Measurements from ENCODE around the gene TTC33. TPM values are rescaled to one million over a fixed set of nuclear protein-coding genes. Genes with fewer than 3 reads are reported as not detected.
A peak's percentile ranks its signal among the peaks of the same experiment; 100 is the strongest.

TTC33 gene
- total RNA-seq, 3 donors from 2014 or later (not counting 1 experiment from before 2014, with no cell fraction given): 7.3 to 11.4 (median 10.0) TPM

DNA sequence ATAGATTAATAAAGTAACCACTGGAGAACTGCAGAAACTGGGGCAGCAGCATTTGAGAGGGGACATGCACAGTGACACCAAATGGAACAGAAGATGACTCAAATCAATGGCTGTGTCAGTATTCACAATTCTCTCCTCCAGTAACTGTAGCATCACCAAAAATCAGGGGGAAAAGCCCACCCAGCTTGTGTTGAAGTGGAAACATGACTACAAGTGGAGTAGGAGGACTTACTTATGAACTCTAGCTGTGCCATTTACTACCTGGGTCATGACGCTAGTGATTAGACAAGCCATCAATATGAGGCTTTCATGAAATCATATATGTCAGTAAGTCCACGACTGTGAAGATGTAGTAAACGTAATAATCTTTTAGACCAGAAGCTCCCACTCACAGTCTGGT, 275.8 kb downstream of the TTC33 start:
- intact Hi-C loops (cut with micrococcal nuclease): loop anchor here (5.0 kb wide), 1 partner anchor 38 kb away; no protein-coding TSS in a partner anchor
- Mint-ChIP-seq H3K4me1 (peaks cover 24 to 30% of the 10 kb centered on the region in 2 donors), H3K27me3 (ENCODE audit: low read depth in 2 of 2) (no peaks in the 10 kb centered on the region), H3K27ac (peak overlapping the region in 1 of 2 donors; percentile 56), H3K4me3 (no peak overlapping the region), H3K9me3 (no peaks in the 10 kb centered on the region), H3K36me3 (no peaks in the 10 kb centered on the region)
- 100% methylated on average over 1 of the region's 3 CpGs for WGBS (ENCODE audit: insufficient coverage)
- H3K9me3 ChIP-seq (ENCODE audit: control insufficient read depth, insufficient read depth, low read length): no peaks in the 10 kb centered on the region
- no peaks in the 10 kb centered on the region for H3K27me3 ChIP-seq (ENCODE audit: control insufficient read depth, insufficient read depth, low read length)
- no peak overlapping the region for H3K4me3 ChIP-seq (ENCODE audit: low read length)
- TF ChIP-seq, protein P1, sequence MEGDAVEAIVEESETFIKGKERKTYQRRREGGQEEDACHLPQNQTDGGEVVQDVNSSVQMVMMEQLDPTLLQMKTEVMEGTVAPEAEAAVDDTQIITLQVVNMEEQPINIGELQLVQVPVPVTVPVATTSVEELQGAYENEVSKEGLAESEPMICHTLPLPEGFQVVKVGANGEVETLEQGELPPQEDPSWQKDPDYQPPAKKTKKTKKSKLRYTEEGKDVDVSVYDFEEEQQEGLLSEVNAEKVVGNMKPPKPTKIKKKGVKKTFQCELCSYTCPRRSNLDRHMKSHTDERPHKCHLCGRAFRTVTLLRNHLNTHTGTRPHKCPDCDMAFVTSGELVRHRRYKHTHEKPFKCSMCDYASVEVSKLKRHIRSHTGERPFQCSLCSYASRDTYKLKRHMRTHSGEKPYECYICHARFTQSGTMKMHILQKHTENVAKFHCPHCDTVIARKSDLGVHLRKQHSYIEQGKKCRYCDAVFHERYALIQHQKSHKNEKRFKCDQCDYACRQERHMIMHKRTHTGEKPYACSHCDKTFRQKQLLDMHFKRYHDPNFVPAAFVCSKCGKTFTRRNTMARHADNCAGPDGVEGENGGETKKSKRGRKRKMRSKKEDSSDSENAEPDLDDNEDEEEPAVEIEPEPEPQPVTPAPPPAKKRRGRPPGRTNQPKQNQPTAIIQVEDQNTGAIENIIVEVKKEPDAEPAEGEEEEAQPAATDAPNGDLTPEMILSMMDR (IDR thresholded peaks at IDR 0.05): no peak
- DNase-seq: no peak
- H3K4me1 ChIP-seq (ENCODE audit: control insufficient read depth, insufficient read depth, low read length): peaks cover 3% of the 10 kb centered on the region
- no peak for ATAC-seq
- H3K27ac ChIP-seq (ENCODE audit: low read length): no peak overlapping the region
- H3K36me3 ChIP-seq (ENCODE audit: control insufficient read depth, insufficient read depth, low read length): no peaks in the 10 kb centered on the region

GRCh38 chr5:40478766-40479165, 277.0 kb downstream of the TTC33 start:
- no peak overlapping the region for H3K4me3 Mint-ChIP-seq
- DNase-seq (no peak), ATAC-seq (peak in 1 of 3 donors; percentile 32)
- peaks cover 22% of the 10 kb centered on the region in 2 donors for H3K4me1 Mint-ChIP-seq
- H3K36me3 ChIP-seq (ENCODE audit: control insufficient read depth, insufficient read depth, low read length): no peaks in the 10 kb centered on the region
- H3K36me3 Mint-ChIP-seq: no peaks in the 10 kb centered on the region
- H3K9me3 Mint-ChIP-seq: no peaks in the 10 kb centered on the region
- WGBS (ENCODE audit: insufficient coverage): 88% methylated on average over 1 of the region's 2 CpGs
- H3K4me3 ChIP-seq (ENCODE audit: low read length): no peak overlapping the region
- TF ChIP-seq, protein P1 (IDR thresholded peaks at IDR 0.05): no peak
- H3K9me3 ChIP-seq (ENCODE audit: control insufficient read depth, insufficient read depth, low read length): no peaks in the 10 kb centered on the region
- no peaks in the 10 kb centered on the region for H3K27me3 Mint-ChIP-seq (ENCODE audit: low read depth in 2 of 2)
- intact Hi-C loops (cut with micrococcal nuclease): no loop called here
- peaks cover 3% of the 10 kb centered on the region for H3K4me1 ChIP-seq (ENCODE audit: control insufficient read depth, insufficient read depth, low read length)
- H3K27ac Mint-ChIP-seq: no peak overlapping the region
- no peaks in the 10 kb centered on the region for H3K27me3 ChIP-seq (ENCODE audit: control insufficient read depth, insufficient read depth, low read length)
- H3K27ac ChIP-seq (ENCODE audit: low read length): no peak overlapping the region

DNA sequence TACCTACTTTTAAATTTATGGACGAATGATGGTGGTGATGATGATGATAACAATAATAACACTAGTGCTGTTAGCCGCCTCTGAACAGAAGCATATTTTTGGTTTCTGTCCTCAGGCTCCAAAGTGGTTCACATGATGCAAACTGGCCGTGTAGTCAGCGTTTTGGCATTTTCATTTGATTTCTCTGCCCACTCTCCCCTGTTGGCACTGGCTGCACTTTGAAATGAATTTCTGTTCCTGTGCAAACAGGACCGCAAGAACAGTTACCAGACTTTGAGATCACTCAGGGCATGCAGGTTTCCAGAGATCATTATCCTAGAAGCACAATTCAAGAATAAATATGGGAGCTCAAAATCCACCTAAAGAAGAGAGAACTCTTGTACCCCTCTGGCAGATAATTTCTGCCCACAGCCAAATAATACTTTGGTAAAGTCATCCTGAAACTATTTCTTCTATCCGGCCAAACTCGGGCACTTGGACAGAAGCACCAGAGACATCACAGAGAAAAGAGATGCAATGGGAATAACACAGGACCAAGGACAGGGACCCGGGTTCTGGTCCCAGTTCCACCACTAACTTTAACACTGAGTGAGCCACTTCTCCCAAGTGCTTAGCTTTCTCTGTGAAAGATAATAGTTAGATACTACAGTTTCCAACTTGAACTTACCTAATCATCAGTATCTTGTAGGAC, 277.8 kb downstream of the TTC33 start:
- intact Hi-C loops (cut with micrococcal nuclease): no loop called here
- no peak overlapping the region for H3K27ac Mint-ChIP-seq
- no peaks in the 10 kb centered on the region for H3K27me3 Mint-ChIP-seq (ENCODE audit: low read depth in 2 of 2)
- TF ChIP-seq, protein P1 (IDR thresholded peaks at IDR 0.05): no peak
- H3K27ac ChIP-seq (ENCODE audit: low read length): no peak overlapping the region
- no peak for ATAC-seq
- no peak overlapping the region for H3K4me3 Mint-ChIP-seq
- H3K4me3 ChIP-seq (ENCODE audit: low read length): no peak overlapping the region
- no peaks in the 10 kb centered on the region for H3K36me3 Mint-ChIP-seq
- H3K9me3 ChIP-seq (ENCODE audit: control insufficient read depth, insufficient read depth, low read length): no peaks in the 10 kb centered on the region
- H3K4me1 ChIP-seq (ENCODE audit: control insufficient read depth, insufficient read depth, low read length): peaks cover 3% of the 10 kb centered on the region
- no peak for DNase-seq
- 91% methylated on average over 7 of the region's 8 CpGs for WGBS (ENCODE audit: insufficient coverage)
- H3K27me3 ChIP-seq (ENCODE audit: control insufficient read depth, insufficient read depth, low read length): no peaks in the 10 kb centered on the region
- H3K9me3 Mint-ChIP-seq: no peaks in the 10 kb centered on the region
- peaks cover 17 to 18% of the 10 kb centered on the region in 2 donors for H3K4me1 Mint-ChIP-seq
- H3K36me3 ChIP-seq (ENCODE audit: control insufficient read depth, insufficient read depth, low read length): no peaks in the 10 kb centered on the region

DNA sequence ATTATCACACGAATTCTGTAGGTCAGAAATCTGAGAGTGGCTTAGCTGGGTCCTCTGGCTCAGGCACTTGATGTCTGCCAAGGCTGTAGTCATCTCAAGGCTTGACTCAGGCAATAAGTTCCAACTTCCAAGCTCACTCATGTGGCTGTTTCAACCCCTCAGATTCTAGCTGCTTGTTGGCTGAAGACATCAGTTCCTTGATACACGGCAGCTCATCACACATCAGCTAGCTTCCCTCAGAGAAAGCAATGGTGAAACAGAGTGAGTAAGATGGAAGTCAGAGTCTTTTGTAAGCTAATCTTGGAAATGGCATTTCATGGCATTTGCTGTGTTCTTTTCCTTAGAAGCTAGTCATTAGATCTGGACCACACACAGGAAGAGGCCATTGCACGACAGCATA, 280.2 kb downstream of the TTC33 start:
- TF ChIP-seq, protein P1 (IDR thresholded peaks at IDR 0.05): no peak
- Histone ChIP-seq H3K4me3 (ENCODE audit: low read length) (no peak overlapping the region), H3K4me1 (ENCODE audit: control insufficient read depth, insufficient read depth, low read length) (peaks cover 3% of the 10 kb centered on the region), H3K27me3 (ENCODE audit: control insufficient read depth, insufficient read depth, low read length) (no peaks in the 10 kb centered on the region), H3K36me3 (ENCODE audit: control insufficient read depth, insufficient read depth, low read length) (no peaks in the 10 kb centered on the region), H3K27ac (ENCODE audit: low read length) (no peak overlapping the region), H3K9me3 (ENCODE audit: control insufficient read depth, insufficient read depth, low read length) (no peaks in the 10 kb centered on the region)
- Mint-ChIP-seq H3K4me1 (peaks cover 7 to 8% of the 10 kb centered on the region in 2 donors), H3K4me3 (no peak overlapping the region), H3K27ac (no peak overlapping the region), H3K27me3 (ENCODE audit: low read depth in 2 of 2) (no peaks in the 10 kb centered on the region), H3K9me3 (no peaks in the 10 kb centered on the region), H3K36me3 (no peaks in the 10 kb centered on the region)
- WGBS (ENCODE audit: insufficient coverage): 95% methylated on average over 2 of the region's 3 CpGs
- ATAC-seq (no peak), DNase-seq (no peak)
- intact Hi-C loops (cut with micrococcal nuclease): no loop called here
